NB4 (cell line): ENCODE results near the gene ATP10A.

ENCODE experiments used
- DNase-seq: peaks from one replicate; pipeline ENCODE4 v3.0.0; 2010; ENCODE audit warnings: low read depth
- H3K4me3 ChIP-seq: one replicate; pipeline ENCODE4 v1.5.1; 2011; ENCODE audit warnings: mild to moderate bottlenecking, low read depth, low read length, moderate library complexity
- MAX ChIP-seq: IDR thresholded peaks from 2 replicates; pipeline ENCODE4 v1.6.1; 2011; ENCODE audit warnings: low read depth, low read length
- MYC ChIP-seq: IDR thresholded peaks from 2 replicates; pipeline ENCODE4 v1.6.1; 2011; ENCODE audit warnings: low read depth, low read length
- POLR2A ChIP-seq: IDR thresholded peaks from 2 replicates; pipeline ENCODE4 v1.6.1; 2011; ENCODE audit warnings: mild to moderate bottlenecking; ENCODE audit not compliant: insufficient read length; ENCODE audit errors: extremely low read depth
- TF ChIP-seq, protein P1 (sequence below): IDR thresholded peaks from one replicate; pipeline ENCODE4 v1.5.1; 2012; ENCODE audit warnings: low read depth, low read length

Gene ATP10A

GRCh38 chr15:25783607-25784540, 79.3 kb downstream of the ATP10A start:
- peak; percentile 36 for DNase-seq
- TF ChIP-seq, protein P1, sequence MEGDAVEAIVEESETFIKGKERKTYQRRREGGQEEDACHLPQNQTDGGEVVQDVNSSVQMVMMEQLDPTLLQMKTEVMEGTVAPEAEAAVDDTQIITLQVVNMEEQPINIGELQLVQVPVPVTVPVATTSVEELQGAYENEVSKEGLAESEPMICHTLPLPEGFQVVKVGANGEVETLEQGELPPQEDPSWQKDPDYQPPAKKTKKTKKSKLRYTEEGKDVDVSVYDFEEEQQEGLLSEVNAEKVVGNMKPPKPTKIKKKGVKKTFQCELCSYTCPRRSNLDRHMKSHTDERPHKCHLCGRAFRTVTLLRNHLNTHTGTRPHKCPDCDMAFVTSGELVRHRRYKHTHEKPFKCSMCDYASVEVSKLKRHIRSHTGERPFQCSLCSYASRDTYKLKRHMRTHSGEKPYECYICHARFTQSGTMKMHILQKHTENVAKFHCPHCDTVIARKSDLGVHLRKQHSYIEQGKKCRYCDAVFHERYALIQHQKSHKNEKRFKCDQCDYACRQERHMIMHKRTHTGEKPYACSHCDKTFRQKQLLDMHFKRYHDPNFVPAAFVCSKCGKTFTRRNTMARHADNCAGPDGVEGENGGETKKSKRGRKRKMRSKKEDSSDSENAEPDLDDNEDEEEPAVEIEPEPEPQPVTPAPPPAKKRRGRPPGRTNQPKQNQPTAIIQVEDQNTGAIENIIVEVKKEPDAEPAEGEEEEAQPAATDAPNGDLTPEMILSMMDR, result peak; percentile 67
- no peak for TF ChIP-seq MYC
- no peak overlapping the region for H3K4me3 ChIP-seq

DNA sequence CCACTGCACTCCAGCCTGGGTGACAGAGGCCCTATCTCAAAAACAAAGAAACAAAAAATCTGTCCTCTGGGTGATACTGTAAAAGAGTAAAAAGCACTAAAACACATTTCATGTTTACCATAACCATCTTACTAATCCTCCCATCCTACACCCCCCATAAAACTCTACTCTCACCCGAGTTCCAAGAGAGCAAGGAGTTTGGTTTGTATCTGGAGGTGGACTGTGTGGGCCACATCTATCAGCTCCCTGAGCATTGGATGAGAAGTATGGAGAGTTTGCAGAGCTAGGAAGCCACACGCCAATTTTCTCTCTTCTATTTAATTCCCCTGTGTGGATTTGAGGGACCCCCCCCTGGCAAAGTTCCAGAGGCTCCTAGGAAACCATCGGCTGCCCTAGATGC, 80.0 kb downstream of the ATP10A start:
- TF ChIP-seq MYC, result no peak
- no peak for TF ChIP-seq MAX
- TF ChIP-seq POLR2A, result no peak
- TF ChIP-seq, protein P1, result no peak
- no peak for DNase-seq

DNA sequence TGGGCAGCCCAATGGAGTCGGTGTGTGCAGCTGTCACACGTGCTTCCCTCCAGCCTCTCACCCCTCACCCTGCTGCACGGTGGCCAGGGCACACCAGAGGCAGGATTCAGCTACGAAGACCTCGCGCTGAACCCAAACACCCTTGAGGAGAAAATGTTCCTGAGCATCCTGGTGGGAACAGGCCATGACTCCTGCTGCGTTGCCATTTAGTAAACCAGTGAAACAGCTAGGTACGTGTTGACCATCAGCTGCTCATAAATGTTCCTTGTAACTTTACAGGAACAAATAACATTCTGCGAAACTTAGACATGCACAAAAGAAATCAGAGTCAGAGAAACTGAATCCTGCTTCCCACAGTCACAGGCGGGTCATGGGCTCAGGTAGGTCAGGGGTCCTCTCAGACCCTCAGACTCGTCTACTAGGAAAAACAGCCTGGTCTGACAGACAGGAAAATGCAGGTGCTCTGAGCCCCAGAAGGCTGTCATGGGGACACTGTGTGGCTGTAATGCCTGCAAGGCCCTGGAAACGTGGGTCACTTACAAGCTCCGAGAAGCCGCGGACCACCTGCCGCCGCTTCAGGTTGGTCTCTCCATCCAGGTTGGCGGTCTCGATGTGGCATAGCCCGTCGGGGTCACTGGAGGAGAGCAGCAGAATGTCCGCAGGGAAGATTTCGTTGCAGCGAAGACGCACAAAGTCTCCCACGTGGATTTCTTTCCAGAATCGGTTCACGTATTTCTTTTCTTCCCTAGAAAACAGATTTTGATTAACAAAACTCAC, 82.5 kb downstream of the ATP10A start:
- DNase-seq, result no peak
- no peak overlapping the region for H3K4me3 ChIP-seq
- TF ChIP-seq MAX (no peak), MYC (no peak), POLR2A (no peak)
- TF ChIP-seq, protein P1, result no peak

More for the DNA sequence above, 80.0 kb downstream of the ATP10A start:
- no peak overlapping the region for H3K4me3 ChIP-seq

- TF ChIP-seq POLR2A (no peak), MAX (no peak), MYC (no peak)
- TF ChIP-seq, protein P1, result no peak
- DNase-seq, result no peak
- no peak overlapping the region for H3K4me3 ChIP-seq
These were observed 85.0 kb downstream of the ATP10A start for GRCh38 chr15:25778161-25778560.

- TF ChIP-seq MAX (no peak), MYC (no peak)
- TF ChIP-seq, protein P1, result no peak
- DNase-seq, result no peak
- no peak overlapping the region for H3K4me3 ChIP-seq
These were observed 86.1 kb downstream of the ATP10A start for GRCh38 chr15:25777037-25777436.
